HG03520 (cell line): Measurements from ENCODE around the gene CNEP1R1.

ENCODE experiments used
- ATAC-seq: cut with Tn5 transposase; IDR thresholded peaks from one replicate; pipeline ENCODE4 v1.9.1; 2021; ENCODE audit warnings: mild to moderate bottlenecking, moderate library complexity; ENCODE audit not compliant: unreplicated experiment

CNEP1R1 gene

GRCh38 chr16:50015631-50016030 lies 9.4 kb upstream of the CNEP1R1 start:
- ATAC-seq: no peak

- no peak for ATAC-seq
Observed at GRCh38 chr16:50017553-50017952, 7.5 kb upstream of the CNEP1R1 start.

GRCh38 chr16:50021544-50021943 lies 3.5 kb upstream of the CNEP1R1 start:
- no peak for ATAC-seq

- no peak for ATAC-seq
Observed at GRCh38 chr16:50023641-50024040, 1.4 kb upstream of the CNEP1R1 start.

- ATAC-seq: no peak
Observed at GRCh38 chr16:50024207-50024606, 818 bp upstream of the CNEP1R1 start.

- no peak for ATAC-seq
Observed at GRCh38 chr16:50025537-50025931, 509 bp downstream of the CNEP1R1 start.

GRCh38 chr16:50027829-50028228 lies 2.8 kb downstream of the CNEP1R1 start:
- ATAC-seq: no peak

GRCh38 chr16:50035468-50035992 lies 10.5 kb downstream of the CNEP1R1 start:
- ATAC-seq: no peak

GRCh38 chr16:50036426-50036825 lies 11.4 kb downstream of the CNEP1R1 start:
- ATAC-seq: no peak

- no peak for ATAC-seq
Observed at GRCh38 chr16:50037662-50038220, 12.7 kb downstream of the CNEP1R1 start.

GRCh38 chr16:50038286-50038685 lies 13.3 kb downstream of the CNEP1R1 start:
- ATAC-seq: no peak

- ATAC-seq: no peak
Observed at GRCh38 chr16:50038756-50039529, 13.9 kb downstream of the CNEP1R1 start.

- ATAC-seq: no peak
Observed at GRCh38 chr16:50040018-50040417, 15.0 kb downstream of the CNEP1R1 start.

- ATAC-seq: no peak
Observed at GRCh38 chr16:50040710-50041109, 15.7 kb downstream of the CNEP1R1 start.

GRCh38 chr16:50043358-50043757 lies 18.3 kb downstream of the CNEP1R1 start:
- no peak for ATAC-seq

GRCh38 chr16:50045412-50045811 lies 20.4 kb downstream of the CNEP1R1 start:
- ATAC-seq: no peak

GRCh38 chr16:50046853-50047252 lies 21.8 kb downstream of the CNEP1R1 start:
- ATAC-seq: no peak

GRCh38 chr16:50047864-50048263 lies 22.8 kb downstream of the CNEP1R1 start:
- ATAC-seq: no peak

- ATAC-seq: no peak
Observed at GRCh38 chr16:50050802-50051201, 25.8 kb downstream of the CNEP1R1 start.

GRCh38 chr16:50056226-50056625 lies 31.2 kb downstream of the CNEP1R1 start:
- no peak for ATAC-seq

- ATAC-seq: no peak
Observed at GRCh38 chr16:50058091-50058771, 33.2 kb downstream of the CNEP1R1 start.

GRCh38 chr16:50059111-50059510 lies 34.1 kb downstream of the CNEP1R1 start:
- no peak for ATAC-seq
